ENCODE results near the gene MRPL55.

The MRPL55 gene

DNA sequence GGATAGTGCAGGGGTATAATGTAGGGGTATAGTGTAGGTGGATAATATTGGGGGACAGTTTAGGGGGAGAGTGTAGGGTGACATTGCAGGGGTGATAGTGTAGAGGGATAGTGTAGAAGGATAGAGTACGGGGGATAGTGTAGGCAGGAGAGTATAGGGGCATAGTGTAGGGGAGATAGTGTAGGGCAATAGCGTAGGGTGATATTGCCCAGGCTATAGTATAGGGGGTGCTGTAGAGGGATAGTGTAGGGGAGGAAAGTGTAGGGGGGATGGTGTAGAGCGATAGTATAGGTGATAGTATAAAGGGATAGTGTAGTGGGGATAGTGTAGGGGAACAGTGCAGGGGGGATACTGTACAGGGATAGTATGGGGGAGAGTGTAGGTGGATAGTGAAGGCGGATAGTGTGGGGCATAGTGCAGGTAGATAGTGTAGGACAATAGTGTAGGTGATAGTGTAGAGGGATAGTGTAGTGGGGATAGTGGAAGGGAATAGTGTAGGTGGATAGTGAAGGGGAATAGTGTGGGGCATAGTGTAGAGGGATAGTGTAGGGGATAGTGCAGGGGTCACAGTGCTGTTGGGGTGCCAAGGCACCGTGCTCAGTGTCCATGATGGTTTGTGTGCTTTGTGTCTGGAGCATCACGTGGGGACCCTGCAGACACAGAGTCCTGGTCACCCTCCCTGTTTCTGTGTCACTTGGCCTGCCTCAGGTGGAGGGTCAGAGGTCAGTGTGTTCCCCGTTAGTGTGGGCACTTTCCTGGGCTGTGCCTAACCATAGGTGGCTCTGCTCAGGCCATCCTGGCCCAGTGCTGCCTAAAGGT is 37.1 kb downstream of the MRPL55 start:
- no peak overlapping the region for H2AFZ ChIP-seq (ENCODE audit: low read depth)

DNA sequence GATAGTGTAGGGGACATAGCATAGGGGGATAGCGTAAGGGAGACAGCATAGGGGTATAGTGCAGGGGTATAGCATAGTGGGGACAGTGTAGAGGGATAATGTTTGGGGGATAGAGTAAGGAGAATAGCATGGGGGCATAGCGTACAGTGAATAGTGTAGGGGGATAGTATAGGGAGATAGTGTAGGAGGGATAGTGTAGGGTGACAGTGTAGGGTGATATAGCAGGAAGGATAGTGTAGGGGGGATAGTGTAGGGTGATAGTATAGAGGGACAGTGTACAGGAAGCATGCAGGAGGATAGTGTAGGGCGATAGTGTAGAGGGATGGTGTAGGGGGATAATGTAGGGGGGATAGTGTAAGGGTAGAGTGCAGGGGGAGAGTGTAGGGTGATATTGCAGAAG is 38.2 kb downstream of the MRPL55 start:
- Histone ChIP-seq H3K4me1 (ENCODE audit: low read depth, poor library complexity, severe bottlenecking) (peaks cover 13% of the 10 kb centered on the region), H3K27me3 (ENCODE audit: insufficient read depth, low read depth) (peaks cover 13% of the 10 kb centered on the region)

More for the DNA sequence above, 37.1 kb downstream of the MRPL55 start:
- Histone ChIP-seq H3K4me3 (IDR thresholded peaks at IDR 0.05; ENCODE audit: insufficient read depth, low read depth, low read length) (no peak overlapping the region), H3K4me1 (ENCODE audit: low read depth, poor library complexity, severe bottlenecking) (peaks cover 13% of the 10 kb centered on the region), H3K79me2 (ENCODE audit: insufficient read depth, low read depth) (no peaks in the 10 kb centered on the region; the same call in 1 of the 2 replicates), H3K27ac (no peak overlapping the region), H3K4me2 (no peak overlapping the region), H3K27me3 (ENCODE audit: insufficient read depth, low read depth) (peaks cover 4% of the 10 kb centered on the region; the same call in 1 of the 2 replicates), H3K9ac (no peak overlapping the region), H3K36me3 (ENCODE audit: insufficient read depth) (no peaks in the 10 kb centered on the region), H4K20me1 (ENCODE audit: insufficient read depth) (no peaks in the 10 kb centered on the region)
- TF ChIP-seq, protein P1, sequence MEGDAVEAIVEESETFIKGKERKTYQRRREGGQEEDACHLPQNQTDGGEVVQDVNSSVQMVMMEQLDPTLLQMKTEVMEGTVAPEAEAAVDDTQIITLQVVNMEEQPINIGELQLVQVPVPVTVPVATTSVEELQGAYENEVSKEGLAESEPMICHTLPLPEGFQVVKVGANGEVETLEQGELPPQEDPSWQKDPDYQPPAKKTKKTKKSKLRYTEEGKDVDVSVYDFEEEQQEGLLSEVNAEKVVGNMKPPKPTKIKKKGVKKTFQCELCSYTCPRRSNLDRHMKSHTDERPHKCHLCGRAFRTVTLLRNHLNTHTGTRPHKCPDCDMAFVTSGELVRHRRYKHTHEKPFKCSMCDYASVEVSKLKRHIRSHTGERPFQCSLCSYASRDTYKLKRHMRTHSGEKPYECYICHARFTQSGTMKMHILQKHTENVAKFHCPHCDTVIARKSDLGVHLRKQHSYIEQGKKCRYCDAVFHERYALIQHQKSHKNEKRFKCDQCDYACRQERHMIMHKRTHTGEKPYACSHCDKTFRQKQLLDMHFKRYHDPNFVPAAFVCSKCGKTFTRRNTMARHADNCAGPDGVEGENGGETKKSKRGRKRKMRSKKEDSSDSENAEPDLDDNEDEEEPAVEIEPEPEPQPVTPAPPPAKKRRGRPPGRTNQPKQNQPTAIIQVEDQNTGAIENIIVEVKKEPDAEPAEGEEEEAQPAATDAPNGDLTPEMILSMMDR (conservative IDR thresholded peaks at IDR 0.05; ENCODE audit: low read depth, low read length), result no peak

DNA sequence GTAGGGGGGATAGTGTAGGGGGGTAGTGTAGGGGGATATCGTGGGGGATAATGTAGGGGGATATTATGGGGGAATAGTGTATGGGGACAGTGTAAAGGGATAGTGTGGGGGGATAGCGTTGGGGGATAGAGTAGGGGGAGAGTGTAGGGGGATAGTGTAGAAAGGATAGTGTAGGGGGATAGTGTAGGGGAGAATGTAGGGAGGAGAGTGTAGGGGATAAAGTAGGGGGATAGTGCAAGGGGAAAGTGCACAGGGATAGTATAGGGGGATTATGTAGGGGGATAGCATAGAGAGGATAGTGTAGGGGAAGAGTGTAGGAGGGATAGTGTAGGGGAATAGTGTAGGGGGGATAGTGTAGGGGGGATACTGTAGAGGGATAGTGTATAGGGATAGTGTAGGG is 38.9 kb downstream of the MRPL55 start:
- TF ChIP-seq, protein P1 (conservative IDR thresholded peaks at IDR 0.05; ENCODE audit: low read depth, low read length), result no peak
- no peak overlapping the region for H3K9ac ChIP-seq
- peaks cover 13% of the 10 kb centered on the region for H3K27me3 ChIP-seq (ENCODE audit: insufficient read depth, low read depth)
- no peak overlapping the region for H2AFZ ChIP-seq (ENCODE audit: low read depth)
- H3K36me3 ChIP-seq (ENCODE audit: insufficient read depth), result no peaks in the 10 kb centered on the region
- no peaks in the 10 kb centered on the region for H3K79me2 ChIP-seq (ENCODE audit: insufficient read depth, low read depth)
- H3K4me3 ChIP-seq (IDR thresholded peaks at IDR 0.05; ENCODE audit: insufficient read depth, low read depth, low read length), result no peak overlapping the region
- no peak overlapping the region for H3K27ac ChIP-seq
- no peaks in the 10 kb centered on the region for H4K20me1 ChIP-seq (ENCODE audit: insufficient read depth)
- peaks cover 13% of the 10 kb centered on the region for H3K4me1 ChIP-seq (ENCODE audit: low read depth, poor library complexity, severe bottlenecking)
- H3K4me2 ChIP-seq, result no peak overlapping the region

More for the DNA sequence above, 38.2 kb downstream of the MRPL55 start:
- H3K4me3 ChIP-seq (IDR thresholded peaks at IDR 0.05; ENCODE audit: insufficient read depth, low read depth, low read length), result no peak overlapping the region
- no peak overlapping the region for H3K27ac ChIP-seq
- H3K79me2 ChIP-seq (ENCODE audit: insufficient read depth, low read depth), result no peaks in the 10 kb centered on the region
- no peaks in the 10 kb centered on the region for H3K36me3 ChIP-seq (ENCODE audit: insufficient read depth)
- H3K4me2 ChIP-seq, result no peak overlapping the region
- no peak overlapping the region for H3K9ac ChIP-seq
- TF ChIP-seq, protein P1 (conservative IDR thresholded peaks at IDR 0.05; ENCODE audit: low read depth, low read length), result no peak
- H2AFZ ChIP-seq (ENCODE audit: low read depth), result no peak overlapping the region
- no peaks in the 10 kb centered on the region for H4K20me1 ChIP-seq (ENCODE audit: insufficient read depth)

DNA sequence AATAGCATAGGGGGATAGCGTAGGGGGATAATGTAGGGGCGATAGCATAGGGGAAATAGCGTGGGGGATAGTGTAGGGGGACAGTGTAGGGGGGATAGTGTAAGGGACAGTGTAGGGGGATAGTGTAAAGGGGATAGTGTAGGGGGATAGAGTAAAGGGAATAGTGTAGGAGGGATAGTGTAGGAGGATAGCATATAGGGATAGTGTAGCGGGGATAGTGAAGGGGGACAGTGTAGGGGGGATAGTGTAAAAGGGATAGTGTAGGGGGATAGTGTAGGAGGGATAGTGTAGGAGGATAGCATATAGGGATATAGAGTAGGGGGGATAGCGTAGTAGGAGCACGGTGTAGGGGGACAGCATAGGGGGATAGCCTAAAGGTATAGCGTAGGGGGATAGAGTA is 40.7 kb downstream of the MRPL55 start:
- Histone ChIP-seq H4K20me1 (ENCODE audit: insufficient read depth) (no peaks in the 10 kb centered on the region), H3K4me1 (ENCODE audit: low read depth, poor library complexity, severe bottlenecking) (peaks cover 13% of the 10 kb centered on the region), H3K4me2 (no peak overlapping the region), H3K79me2 (ENCODE audit: insufficient read depth, low read depth) (no peaks in the 10 kb centered on the region), H3K27ac (no peak overlapping the region), H3K9ac (no peak overlapping the region), H2AFZ (ENCODE audit: low read depth) (no peak overlapping the region), H3K27me3 (ENCODE audit: insufficient read depth, low read depth) (peaks cover 13% of the 10 kb centered on the region), H3K4me3 (IDR thresholded peaks at IDR 0.05; ENCODE audit: insufficient read depth, low read depth, low read length) (no peak overlapping the region), H3K36me3 (ENCODE audit: insufficient read depth) (no peaks in the 10 kb centered on the region)
- TF ChIP-seq, protein P1 (conservative IDR thresholded peaks at IDR 0.05; ENCODE audit: low read depth, low read length), result no peak
